HCT116 (cell line): ENCODE results near the gene MEGF6.

ENCODE experiments used
- CTCF ChIP-seq, 3 experiments: fragments of 200-600 bp in 1 of 3; sonication (generic) in 1 of 3; IDR thresholded peaks in 2 of 3; conservative IDR thresholded peaks in 1 of 3; 2 replicates each; pipeline ENCODE4 v1.5.1; 2012 to 2017; ENCODE audit warnings: low read depth in 2 of 3, low read length in 2 of 3, antibody characterized with exemption in 1 of 3, borderline replicate concordance in 1 of 3, control low read depth in 1 of 3, mild to moderate bottlenecking in 1 of 3, mixed read lengths in 1 of 3, mixed run types in 1 of 3, moderate library complexity in 1 of 3; ENCODE audit not compliant: insufficient read depth in 1 of 3
- EZH2phosphoT487 ChIP-seq: fragments of 200-600 bp; IDR thresholded peaks from 2 replicates; pipeline ENCODE4 v1.6.1; 2018; ENCODE audit warnings: antibody characterized with exemption, borderline replicate concordance
- SRF ChIP-seq: IDR thresholded peaks from 2 replicates; pipeline ENCODE4 v1.6.1; 2012; ENCODE audit warnings: low read depth
- YY1 ChIP-seq: IDR thresholded peaks from 2 replicates; pipeline ENCODE4 v1.6.1; 2011; ENCODE audit warnings: low read length, low read depth, moderate library complexity, mild to moderate bottlenecking; ENCODE audit not compliant: insufficient replicate concordance; ENCODE audit errors: extremely low read depth

- no peak for TF ChIP-seq CTCF (IDR thresholded peaks at IDR 0.05 in 2 of 3, conservative IDR thresholded peaks at IDR 0.05 in 1 of 3; ENCODE audit: borderline replicate concordance in 1 of 3, insufficient read depth in 1 of 3, low read depth in 2 of 3, low read length in 2 of 3)
- TF ChIP-seq SRF: no peak
- no peak for TF ChIP-seq YY1
- TF ChIP-seq EZH2phosphoT487: no peak
These were observed 3.2 kb downstream of the MEGF6 start for GRCh38 chr1:3608154-3608553.
